Posterior cingulate gyrus (tissue), 11 donors: ENCODE data around the gene PHLPP2.

ENCODE experiments used
- DNase-seq, 10 donors: peaks; one replicate each; pipeline versions ENCODE4 v3.0.0 to v3.0.0-alpha.2; 2020 to 2021; ENCODE audit warnings: mixed read lengths in 3 of 10
- intact Hi-C: fragments of 100-400 bp; cut with DNase I; formaldehyde crosslinking; loops from one replicate; pipeline ENCODE4 v1.15.1; 2023

Gene PHLPP2, protein sequence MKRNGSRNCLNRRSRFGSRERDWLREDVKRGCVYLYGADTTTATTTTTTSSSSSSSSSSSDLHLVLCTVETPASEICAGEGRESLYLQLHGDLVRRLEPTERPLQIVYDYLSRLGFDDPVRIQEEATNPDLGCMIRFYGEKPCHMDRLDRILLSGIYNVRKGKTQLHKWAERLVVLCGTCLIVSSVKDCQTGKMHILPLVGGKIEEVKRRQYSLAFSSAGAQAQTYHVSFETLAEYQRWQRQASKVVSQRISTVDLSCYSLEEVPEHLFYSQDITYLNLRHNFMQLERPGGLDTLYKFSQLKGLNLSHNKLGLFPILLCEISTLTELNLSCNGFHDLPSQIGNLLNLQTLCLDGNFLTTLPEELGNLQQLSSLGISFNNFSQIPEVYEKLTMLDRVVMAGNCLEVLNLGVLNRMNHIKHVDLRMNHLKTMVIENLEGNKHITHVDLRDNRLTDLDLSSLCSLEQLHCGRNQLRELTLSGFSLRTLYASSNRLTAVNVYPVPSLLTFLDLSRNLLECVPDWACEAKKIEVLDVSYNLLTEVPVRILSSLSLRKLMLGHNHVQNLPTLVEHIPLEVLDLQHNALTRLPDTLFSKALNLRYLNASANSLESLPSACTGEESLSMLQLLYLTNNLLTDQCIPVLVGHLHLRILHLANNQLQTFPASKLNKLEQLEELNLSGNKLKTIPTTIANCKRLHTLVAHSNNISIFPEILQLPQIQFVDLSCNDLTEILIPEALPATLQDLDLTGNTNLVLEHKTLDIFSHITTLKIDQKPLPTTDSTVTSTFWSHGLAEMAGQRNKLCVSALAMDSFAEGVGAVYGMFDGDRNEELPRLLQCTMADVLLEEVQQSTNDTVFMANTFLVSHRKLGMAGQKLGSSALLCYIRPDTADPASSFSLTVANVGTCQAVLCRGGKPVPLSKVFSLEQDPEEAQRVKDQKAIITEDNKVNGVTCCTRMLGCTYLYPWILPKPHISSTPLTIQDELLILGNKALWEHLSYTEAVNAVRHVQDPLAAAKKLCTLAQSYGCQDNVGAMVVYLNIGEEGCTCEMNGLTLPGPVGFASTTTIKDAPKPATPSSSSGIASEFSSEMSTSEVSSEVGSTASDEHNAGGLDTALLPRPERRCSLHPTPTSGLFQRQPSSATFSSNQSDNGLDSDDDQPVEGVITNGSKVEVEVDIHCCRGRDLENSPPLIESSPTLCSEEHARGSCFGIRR (N-terminal part only)

DNA sequence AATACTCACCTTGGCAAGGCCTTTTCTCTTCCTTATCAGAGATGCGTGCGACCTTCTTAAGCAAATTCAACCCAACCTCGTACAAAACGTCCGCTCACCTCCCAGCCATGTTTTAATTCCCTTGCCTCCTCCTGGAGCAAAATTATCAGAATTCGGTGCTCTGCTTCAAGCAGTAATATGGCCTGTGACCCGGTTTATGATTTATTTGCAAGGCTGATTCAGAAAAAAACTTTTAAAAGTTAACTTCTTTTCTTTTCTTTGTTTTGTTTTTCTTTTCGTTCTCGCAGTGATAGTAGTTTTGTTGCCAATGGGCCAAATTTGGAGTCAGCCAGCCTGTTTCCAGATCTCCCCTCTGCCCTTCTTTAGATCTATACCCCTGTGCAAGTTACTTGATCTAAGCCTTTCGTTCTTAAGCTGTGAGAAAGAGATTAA, at the start of gene PHLPP2:
Gene PHLPP2 (minus strand): TSS at position 382 of the 432 bp plus-strand sequence. CDS start 9,906 bp downstream, outside the sequence.
- intact Hi-C loops = no loop called here
- no peak for DNase-seq

DNA sequence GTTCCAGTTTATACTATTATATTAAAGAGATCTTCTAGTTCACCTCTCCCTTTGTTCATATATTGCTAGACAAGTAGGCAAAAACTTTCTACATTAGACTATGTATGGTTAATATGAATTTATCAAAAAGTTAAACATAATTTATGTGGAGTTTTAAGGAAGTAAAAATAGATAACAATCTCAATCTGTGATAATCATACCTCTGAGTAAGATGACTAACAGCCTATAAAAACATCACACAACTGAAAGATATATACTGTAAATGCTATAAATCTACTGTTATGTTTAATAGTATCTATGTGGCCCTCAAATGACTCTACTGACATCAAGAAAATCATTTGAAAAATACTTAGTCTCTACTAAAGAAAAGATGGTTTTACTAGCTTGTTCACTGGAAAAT, 47.1 kb upstream of the PHLPP2 start:
- intact Hi-C loops = no loop called here
- no peak for DNase-seq

DNA sequence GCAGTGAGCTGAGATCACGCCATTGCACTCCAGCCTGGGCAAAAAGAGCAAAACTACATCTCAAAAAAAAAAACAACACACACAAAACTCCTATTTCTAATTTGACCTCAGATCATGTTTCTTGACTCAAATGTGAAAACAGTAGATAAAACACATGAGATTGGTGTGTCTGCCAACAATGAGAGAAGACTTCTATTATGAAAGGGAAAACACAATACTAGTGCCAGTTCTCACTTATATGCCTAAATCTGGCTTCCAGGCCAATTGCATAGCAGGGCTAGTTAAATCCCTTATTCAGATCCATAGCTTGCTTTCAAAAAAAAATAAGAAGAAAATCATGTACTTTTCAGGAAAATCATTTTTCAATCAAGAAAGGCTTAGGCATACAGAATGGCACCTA, 44.7 kb upstream of the PHLPP2 start:
- no peak for DNase-seq
- intact Hi-C loops = no loop called here

DNA sequence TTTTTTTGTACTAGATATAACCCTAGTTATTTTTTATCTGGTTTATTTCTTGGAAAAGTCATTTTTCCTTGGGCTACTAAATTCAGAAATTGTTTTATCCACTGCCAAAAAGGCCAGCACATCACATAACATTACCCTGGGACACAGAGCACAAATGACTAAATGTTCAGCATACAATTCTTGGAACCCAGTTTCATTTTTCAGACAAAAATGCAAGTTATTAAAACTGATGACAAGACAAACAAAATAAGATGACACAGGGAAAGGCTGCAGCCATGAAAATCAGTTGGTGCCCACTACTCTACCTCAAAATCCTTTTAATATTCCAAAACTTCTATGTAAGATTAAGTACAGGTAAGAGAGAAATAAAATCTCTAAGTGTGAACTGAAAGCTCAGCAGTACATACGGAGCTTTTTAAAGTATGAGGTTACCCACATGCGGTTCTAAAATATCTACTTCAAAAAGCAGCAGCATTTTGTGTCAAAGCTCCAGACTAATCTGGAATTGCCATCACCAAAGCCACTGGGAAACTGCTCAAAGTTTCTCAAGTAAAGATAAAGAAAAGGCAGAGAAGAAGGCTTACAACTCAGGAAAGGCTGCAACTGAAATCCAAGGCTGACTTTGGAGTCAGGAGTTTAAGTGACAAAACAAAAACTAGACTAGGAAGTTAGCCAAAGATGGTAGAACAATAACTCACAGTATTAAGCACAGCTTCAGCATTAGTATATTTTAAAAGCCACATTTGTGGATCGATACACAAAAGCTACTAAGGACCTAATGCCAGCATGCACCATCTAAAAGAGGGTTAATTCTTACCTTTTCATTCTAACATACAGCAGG, 42.8 kb upstream of the PHLPP2 start:
- no peak for DNase-seq

DNA sequence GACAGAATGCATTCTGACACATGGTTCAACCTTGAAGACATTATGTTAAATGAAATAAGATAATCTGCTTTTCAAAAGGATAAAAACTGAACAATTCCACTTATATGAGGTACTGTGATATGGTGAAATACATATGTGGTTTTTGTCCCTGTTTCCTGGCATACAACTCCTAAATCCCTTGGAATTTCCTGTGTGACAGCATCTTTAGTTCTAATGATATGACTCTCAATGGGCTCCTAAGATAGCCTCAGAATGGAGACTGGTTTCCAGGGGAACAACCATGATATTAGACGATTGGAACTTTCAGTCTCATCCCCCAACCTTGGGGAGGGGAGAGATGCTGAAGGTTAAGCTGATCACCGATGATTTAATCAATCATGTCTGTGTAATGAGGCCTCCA, 37.7 kb upstream of the PHLPP2 start:
- intact Hi-C loops = no loop called here
- DNase-seq = no peak

More for the DNA sequence above, 42.8 kb upstream of the PHLPP2 start:
- intact Hi-C loops = no loop called here

DNA sequence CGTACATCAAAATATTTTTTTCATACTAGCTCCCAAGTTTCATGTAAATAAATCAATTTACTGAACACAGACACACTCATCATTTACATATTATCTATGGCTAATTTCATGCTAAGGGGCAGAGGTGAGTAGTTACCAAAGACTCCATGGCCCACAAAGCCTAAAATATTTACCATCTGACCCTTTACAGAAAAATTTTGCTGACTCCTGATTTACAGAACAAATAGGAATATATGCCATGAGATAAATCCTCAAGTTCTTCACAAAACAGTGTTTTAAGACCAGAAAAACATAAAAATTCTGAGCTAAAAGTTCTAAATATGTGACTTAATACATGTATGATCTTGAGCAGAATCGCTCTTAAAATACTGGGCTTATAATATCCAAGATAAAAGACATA, 36.6 kb upstream of the PHLPP2 start:
- DNase-seq = no peak
- intact Hi-C loops = no loop called here

DNA sequence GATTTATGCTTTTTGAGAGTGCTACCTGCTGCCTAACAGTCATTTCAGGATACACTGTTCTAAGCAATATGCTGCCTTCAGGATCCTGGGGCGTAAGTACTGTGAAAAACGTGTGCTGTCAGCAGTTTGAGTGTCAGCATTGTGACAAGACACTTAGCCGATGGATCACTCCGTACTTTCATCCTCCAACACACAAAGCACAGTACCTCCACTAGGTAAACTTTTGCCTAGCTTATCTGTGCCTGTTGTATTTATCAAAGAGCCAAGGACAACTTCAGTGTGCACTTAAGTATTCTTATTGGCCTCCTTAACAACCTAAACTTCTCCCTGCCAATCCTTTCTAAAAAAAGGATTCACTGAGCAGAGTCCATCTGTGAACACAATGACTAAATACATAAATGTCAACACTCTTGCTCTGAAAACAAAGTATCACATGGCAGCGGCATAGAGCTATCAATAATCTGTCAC, 33.8 kb upstream of the PHLPP2 start:
- intact Hi-C loops = no loop called here

DNA sequence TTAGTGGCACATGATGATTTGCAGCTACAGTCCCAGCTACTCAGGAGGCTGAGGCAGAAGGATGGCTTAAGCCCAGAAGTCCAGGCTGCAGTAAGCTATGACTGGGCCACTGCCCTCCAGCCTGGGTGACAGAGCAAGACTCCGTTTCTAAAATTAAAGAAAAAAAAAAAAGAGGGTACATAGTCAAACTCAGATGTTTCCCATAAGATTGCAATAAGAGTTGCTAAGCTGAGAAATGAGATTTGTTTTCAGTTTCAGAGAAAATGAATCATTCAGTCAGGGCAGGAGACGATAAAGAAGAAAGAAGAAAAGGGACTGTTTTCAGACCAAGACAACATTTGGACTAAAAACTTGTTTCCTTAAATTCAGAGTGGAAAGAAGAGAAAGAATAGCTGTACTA, 30.2 kb upstream of the PHLPP2 start:
- intact Hi-C loops = no loop called here
- DNase-seq = no peak

More for the DNA sequence above, 33.8 kb upstream of the PHLPP2 start:
- DNase-seq = no peak

DNA sequence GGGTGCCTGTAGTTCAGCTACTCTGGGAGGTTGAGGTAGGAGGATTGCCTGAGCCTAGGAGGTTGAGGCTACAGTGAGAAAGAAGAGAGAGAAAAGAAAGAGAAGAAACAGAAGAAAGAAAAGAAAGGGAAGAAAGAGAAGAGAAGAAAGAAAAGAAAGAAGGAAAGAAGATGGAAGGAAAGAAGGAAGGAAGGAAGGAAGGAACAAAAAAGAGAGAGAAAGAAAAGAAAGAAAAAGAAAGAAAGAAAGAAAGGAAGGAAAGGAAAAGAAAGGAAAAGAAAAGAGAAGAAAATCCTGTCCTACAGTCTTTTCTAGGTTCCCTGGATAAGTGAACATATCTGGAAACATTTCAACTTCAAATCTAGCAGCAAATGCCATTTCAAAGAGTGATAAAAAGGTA, 29.6 kb upstream of the PHLPP2 start:
- intact Hi-C loops = no loop called here
- DNase-seq = no peak

DNA sequence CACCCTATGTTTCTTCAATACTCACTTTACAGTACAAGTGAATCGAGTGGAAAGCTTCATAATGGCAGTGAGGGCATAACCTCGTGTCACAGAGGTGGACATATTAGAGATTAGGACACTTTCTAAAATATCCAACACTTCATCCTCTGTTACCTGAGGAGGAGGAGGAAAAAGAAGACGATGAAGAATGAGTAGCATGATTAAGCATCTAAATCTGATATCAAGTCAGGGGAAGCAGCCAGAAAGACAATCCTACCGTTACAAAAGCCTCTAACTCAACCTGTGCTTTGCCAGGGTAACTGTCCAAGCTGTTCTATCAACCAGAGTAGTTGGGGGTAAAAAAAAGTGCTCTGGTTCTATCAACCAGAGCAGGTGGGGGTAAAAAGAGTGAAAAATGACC, 23.7 kb upstream of the PHLPP2 start:
- intact Hi-C loops = no loop called here
- no peak for DNase-seq

DNA sequence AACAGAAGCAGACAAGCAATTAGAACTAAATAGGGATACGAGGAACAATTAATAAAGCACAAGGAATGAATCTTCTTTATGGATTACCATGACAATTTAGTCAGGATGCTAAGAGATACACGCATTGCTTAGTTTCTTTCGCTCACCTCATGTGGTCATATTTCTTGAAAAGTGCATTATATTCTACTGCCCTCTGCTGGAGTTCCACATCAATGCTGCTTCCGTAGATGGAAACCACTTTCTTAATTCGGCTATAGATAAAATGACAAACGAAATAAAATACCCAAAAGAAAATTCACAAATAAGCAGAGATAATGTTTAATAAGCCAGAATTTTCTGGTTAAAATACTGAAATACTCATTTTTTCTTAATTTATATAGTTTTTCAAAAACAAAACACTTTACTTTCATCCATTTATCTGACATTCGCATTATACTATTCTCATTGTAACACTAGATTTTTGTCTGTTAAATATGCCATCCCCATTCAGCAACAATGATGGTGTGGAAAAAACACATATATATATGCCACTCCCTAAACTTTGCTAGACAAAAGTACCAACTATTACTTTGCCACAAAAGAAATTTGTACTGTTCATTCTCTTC, 22.0 kb upstream of the PHLPP2 start:
- peak in 1 of 10 donors; percentile 22 for DNase-seq
- intact Hi-C loops = no loop called here

DNA sequence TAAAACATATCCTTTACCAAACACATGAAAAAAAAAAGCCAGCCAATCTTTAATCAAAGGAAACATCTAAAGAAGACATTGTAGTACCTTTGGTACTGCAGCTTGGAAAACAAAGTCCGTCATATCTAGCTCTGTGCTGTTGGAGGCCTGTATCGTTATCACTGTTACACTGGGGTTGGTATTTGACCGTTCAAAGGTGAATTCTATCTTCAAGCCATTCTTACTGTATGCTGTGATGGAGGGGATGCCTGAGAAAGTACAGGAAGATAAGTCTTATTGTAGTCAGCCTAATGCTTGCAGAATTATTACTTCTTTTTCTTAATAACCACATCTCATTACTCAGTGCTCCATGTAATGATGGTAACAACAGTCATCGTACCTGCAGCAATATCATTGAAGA, 14.4 kb upstream of the PHLPP2 start:
- intact Hi-C loops = no loop called here
- DNase-seq = no peak

DNA sequence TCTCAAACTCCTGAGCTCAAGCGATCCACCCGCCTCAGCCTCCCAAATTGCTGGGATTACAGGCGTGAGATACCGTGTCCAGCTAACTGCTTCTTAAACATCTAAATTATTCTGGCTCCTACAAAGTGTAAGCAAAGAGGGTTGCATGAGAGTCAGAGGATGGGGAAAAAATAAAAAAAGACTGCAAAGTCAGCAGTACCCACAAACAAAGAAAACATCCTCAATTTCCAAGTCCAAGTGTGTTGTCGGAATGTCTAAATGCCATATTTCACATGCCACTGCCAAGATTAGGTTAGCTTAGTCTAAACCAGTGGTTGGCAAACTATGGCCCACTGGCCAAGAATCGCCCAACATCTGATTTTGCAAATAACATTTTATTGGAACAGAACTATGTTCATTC, 13.0 kb upstream of the PHLPP2 start:
- DNase-seq = no peak
- intact Hi-C loops = no loop called here

DNA sequence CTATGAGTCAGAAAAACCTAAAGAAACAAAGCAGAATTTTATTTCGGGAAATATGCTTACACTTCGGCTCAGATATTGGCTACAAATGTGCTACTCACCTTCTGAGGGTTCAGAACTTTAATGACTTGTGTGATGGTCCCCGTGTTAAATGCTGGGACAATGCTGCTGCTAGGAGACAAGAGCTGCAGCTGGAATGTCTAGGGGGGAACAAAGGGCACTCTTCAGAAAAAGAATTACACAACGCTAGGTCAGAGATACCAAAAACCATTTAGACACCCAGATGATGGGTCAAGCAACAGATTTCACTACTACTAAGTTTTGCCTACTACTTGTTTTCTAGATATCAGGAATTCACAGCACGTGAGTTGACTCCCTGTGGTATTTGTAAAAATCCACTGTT, 10.0 kb upstream of the PHLPP2 start:
- intact Hi-C loops = no loop called here
- DNase-seq = no peak

DNA sequence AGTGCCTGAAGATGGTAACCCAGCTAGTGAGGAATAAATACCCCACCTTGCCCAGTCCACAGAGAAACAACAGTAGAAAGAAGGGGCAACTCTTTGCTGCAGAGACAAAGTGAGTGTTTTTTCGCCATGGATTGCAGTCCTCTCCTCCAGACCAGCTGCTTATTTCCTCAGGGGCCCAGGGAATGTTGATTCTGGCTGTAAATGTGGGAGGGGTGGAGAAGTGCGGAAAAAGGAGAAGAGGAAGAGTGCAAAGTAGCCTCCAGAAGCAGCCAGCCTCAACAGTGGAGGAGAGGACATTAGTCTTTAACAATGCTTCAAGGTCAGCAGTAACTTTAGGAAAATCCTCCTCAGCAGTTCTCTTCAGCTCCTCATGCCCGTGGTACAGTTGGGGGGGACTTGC, 8.1 kb upstream of the PHLPP2 start:
- DNase-seq = no peak
- intact Hi-C loops = no loop called here

DNA sequence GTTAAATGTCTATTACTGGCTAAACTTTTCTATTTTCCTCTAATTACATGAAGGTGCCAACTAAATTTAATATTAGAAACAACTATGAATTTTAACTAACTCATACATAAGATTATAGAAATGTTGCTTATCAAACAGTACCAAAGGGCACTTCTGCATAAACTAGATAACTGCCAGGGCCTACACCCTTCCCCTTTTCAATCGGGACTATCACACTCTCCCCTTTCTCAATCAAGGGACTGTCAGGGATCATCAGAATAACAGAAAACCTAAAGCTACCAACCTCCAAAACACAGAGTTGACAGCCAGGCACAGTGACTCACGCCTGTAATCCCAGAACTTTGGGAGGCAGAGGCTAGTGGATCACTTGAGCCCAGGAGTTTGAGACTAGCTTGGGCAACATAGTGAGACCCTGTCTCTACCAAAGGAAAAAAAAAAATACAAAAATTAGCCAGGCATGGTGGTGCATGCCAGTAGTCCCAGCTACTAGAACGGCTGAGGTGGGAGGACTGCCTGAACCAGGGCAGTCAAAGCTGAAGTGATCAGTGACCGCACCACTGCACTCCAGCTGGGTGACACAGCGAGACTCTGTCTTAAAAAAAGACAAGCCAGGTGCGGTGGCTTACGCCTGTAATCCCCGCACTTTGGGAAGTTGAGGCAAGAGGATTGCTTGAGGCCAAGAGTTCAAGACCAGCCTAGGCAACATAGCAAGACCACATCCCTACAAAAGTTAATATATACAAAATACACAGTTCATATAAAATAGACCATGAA, 3.2 kb upstream of the PHLPP2 start:
- intact Hi-C loops = no loop called here
- no peak for DNase-seq

DNA sequence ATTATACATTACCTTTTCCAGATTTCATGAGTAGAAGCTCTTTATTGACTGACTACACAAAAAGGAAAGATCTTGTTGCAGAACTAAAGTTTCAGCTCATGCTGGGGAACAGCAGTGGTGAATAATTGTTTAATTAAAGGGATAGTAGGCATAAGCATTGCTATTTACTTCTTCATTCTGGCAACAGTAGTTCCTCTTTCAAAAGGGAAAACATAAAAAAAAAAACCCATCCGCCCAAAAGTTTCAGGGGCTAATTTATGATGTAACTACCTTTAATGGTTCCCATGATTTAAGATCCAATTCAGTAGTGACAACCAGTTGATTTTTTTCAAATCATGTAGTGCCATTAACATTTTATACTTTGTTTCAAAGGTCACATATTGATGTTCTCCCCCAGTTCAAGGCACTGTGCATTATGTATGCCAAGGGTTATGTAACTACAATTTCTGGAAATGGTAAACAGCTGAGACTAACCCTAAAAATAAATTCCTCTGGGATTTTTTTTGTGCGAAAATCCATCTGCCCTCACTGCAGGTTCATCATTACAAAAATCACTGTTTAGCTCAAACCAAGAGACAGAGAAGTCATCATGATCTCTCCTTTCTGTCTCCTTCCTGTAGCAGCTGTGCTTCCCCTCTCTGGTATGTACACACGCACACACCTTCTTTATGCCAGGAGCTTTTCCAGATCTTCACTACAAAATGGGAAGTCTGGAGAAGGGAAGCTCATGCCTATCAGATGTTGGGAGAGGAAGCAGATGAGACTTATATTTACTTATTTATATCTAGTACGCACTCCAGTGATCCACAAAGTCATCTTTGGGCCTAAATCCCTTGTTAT, 2.2 kb upstream of the PHLPP2 start:
- DNase-seq = no peak
- intact Hi-C loops = no loop called here
